NT2/D1 (cell line): ENCODE data around the gene PRKRA.

Source experiments
- SUZ12 ChIP-seq: IDR thresholded peaks from 2 replicates; pipeline ENCODE4 v1.6.1; 2011; ENCODE audit not compliant: insufficient read length, insufficient read depth; ENCODE audit errors: extremely low read depth
- YY1 ChIP-seq: IDR thresholded peaks from 2 replicates; pipeline ENCODE4 v1.6.1; 2011; ENCODE audit not compliant: insufficient read length, insufficient read depth

DNA sequence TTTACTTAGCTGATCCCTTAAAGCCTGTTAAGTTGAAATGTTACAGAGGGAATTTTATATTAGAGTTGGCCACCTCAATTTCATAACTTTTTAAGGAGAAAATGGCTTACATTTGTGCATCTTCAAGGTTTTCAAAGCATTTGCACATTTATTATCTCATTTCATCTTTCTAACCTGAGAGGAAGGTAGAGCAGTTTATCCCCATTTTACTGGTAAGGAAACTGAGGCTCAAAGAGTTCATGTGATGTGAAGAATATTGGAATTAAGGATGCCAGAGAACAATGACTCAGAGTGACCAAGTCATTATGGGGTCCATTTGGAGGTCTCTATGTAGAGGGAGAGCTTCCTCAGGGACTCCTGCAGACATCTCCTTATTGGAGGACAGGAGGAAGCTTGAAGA is 35.0 kb downstream of the PRKRA start:
- TF ChIP-seq YY1 (no peak), SUZ12 (no peak)
